Upper lobe of right lung (tissue), 1 donor: ENCODE results near the gene RELL1. TPM values are rescaled to one million over a fixed set of nuclear protein-coding genes. Genes with fewer than 3 reads are reported as not detected.

Experiments
- ATAC-seq: fragments of 200-7000 bp; cut with Tn5 transposase; one replicate; pipeline ENCODE4 v1.9.1; 2020; ENCODE audit warnings: mild to moderate bottlenecking, moderate library complexity
- DNase-seq: peaks from one replicate; pipeline ENCODE4 v3.0.0-alpha.2; 2020
- H3K27ac ChIP-seq: fragments of 200-600 bp; one replicate; pipeline ENCODE4 v1.8.0; 2022
- H3K27me3 ChIP-seq: fragments of 200-600 bp; one replicate; pipeline ENCODE4 v1.8.0; 2022; ENCODE audit warnings: mild to moderate bottlenecking
- H3K36me3 ChIP-seq: fragments of 200-600 bp; one replicate; pipeline ENCODE4 v1.8.0; 2022
- H3K4me1 ChIP-seq: fragments of 200-600 bp; one replicate; pipeline ENCODE4 v1.8.0; 2022
- H3K4me3 ChIP-seq: fragments of 200-600 bp; one replicate; pipeline ENCODE4 v1.8.0; 2022; ENCODE audit warnings: mild to moderate bottlenecking
- H3K9me3 ChIP-seq: fragments of 200-600 bp; one replicate; pipeline ENCODE4 v1.8.0; 2022
- CTCF ChIP-seq: fragments of 200-600 bp; IDR thresholded peaks from one replicate; pipeline ENCODE4 v1.8.0; 2022; ENCODE audit warnings: antibody characterized with exemption
- intact Hi-C: fragments of 100-400 bp; cut with DNase I; formaldehyde crosslinking; loops from one replicate; pipeline ENCODE4 v1.11.0; 2022
- total RNA-seq: library from RNA; stranded (reverse); fragmentation: NEBNext Ultra II Directional; extraction: Animal tissue kit (Norgen Biotek cat#: 25700); gene quantifications from one replicate; pipeline ENCODE4 v1.2.1, GENCODE V29; 2021
- donor health status: DM: no; HTN: yes; CAD: no; lungs with severe emphysema.

RELL1 gene
- total RNA-seq, 1 donor from 2014 or later: 49.1 TPM

- H3K27ac ChIP-seq: no peak overlapping the region
- no peaks in the 10 kb centered on the region for H3K4me1 ChIP-seq
- no peaks in the 10 kb centered on the region for H3K36me3 ChIP-seq
- ATAC-seq (no peak), DNase-seq (no peak)
- H3K27me3 ChIP-seq: no peaks in the 10 kb centered on the region
- H3K9me3 ChIP-seq: no peaks in the 10 kb centered on the region
- intact Hi-C loops: no loop called here
- TF ChIP-seq CTCF: no peak
- no peak overlapping the region for H3K4me3 ChIP-seq
Measured at GRCh38 chr4:37595875-37596680, 90.1 kb downstream of the RELL1 start.

GRCh38 chr4:37594099-37594498 is 92.1 kb downstream of the RELL1 start:
- H3K27me3 ChIP-seq: no peaks in the 10 kb centered on the region
- no peaks in the 10 kb centered on the region for H3K9me3 ChIP-seq
- ATAC-seq (no peak), DNase-seq (no peak)
- TF ChIP-seq CTCF: no peak
- H3K36me3 ChIP-seq: no peaks in the 10 kb centered on the region
- intact Hi-C loops: no loop called here
- H3K4me1 ChIP-seq: no peaks in the 10 kb centered on the region
- H3K27ac ChIP-seq: no peak overlapping the region
- H3K4me3 ChIP-seq: no peak overlapping the region

- H3K36me3 ChIP-seq: no peaks in the 10 kb centered on the region
- ATAC-seq (no peak), DNase-seq (no peak)
- no peak overlapping the region for H3K4me3 ChIP-seq
- no peak overlapping the region for H3K27ac ChIP-seq
- H3K9me3 ChIP-seq: no peaks in the 10 kb centered on the region
- H3K27me3 ChIP-seq: no peaks in the 10 kb centered on the region
- intact Hi-C loops: no loop called here
- TF ChIP-seq CTCF: no peak
- no peaks in the 10 kb centered on the region for H3K4me1 ChIP-seq
Measured at GRCh38 chr4:37591349-37591748, 94.8 kb downstream of the RELL1 start.

- DNase-seq (no peak), ATAC-seq (no peak)
Measured at GRCh38 chr4:37590016-37590415, 96.2 kb downstream of the RELL1 start.

GRCh38 chr4:37588150-37588549 is 98.0 kb downstream of the RELL1 start:
- H3K9me3 ChIP-seq: no peaks in the 10 kb centered on the region
- DNase-seq: no peak
- no peak for ATAC-seq
- intact Hi-C loops: no loop called here
- no peaks in the 10 kb centered on the region for H3K36me3 ChIP-seq
- H3K4me3 ChIP-seq: no peak overlapping the region
- TF ChIP-seq CTCF: no peak
- no peaks in the 10 kb centered on the region for H3K27me3 ChIP-seq
- H3K27ac ChIP-seq: no peak overlapping the region
- H3K4me1 ChIP-seq: no peaks in the 10 kb centered on the region

More at GRCh38 chr4:37590016-37590415, 96.2 kb downstream of the RELL1 start:
- Histone ChIP-seq H3K4me3 (no peak overlapping the region), H3K27ac (no peak overlapping the region), H3K36me3 (no peaks in the 10 kb centered on the region), H3K27me3 (no peaks in the 10 kb centered on the region), H3K9me3 (no peaks in the 10 kb centered on the region), H3K4me1 (no peaks in the 10 kb centered on the region)
- TF ChIP-seq CTCF: no peak
- intact Hi-C loops: no loop called here

- TF ChIP-seq CTCF: no peak
- no peak for ATAC-seq
- intact Hi-C loops: no loop called here
Measured at GRCh38 chr4:37586194-37586593, 100.0 kb downstream of the RELL1 start.

More at GRCh38 chr4:37586194-37586593, 100.0 kb downstream of the RELL1 start:
- Histone ChIP-seq H3K36me3 (no peaks in the 10 kb centered on the region), H3K4me1 (no peaks in the 10 kb centered on the region), H3K4me3 (no peak overlapping the region), H3K9me3 (no peaks in the 10 kb centered on the region), H3K27me3 (no peaks in the 10 kb centered on the region), H3K27ac (no peak overlapping the region)
- no peak for DNase-seq
